Suprapubic skin (tissue), 4 donors: ENCODE results near the gene CD1C. TPM values are rescaled to one million over a fixed set of nuclear protein-coding genes. Genes with fewer than 3 reads are reported as not detected.

ENCODE experiments used
- DNase-seq, 2 donors: peaks; one replicate each; pipeline ENCODE4 v3.0.0-alpha.2; 2019; ENCODE audit warnings: low spot score in 2 of 2
- H3K27ac ChIP-seq: fragments of 200-600 bp; sonication (generic); one replicate; pipeline ENCODE4 v1.5.1; 2019
- H3K27me3 ChIP-seq: fragments of 200-600 bp; sonication (generic); one replicate; pipeline ENCODE4 v1.5.1; 2019
- H3K36me3 ChIP-seq: fragments of 200-600 bp; sonication (generic); one replicate; pipeline ENCODE4 v1.5.1; 2019
- H3K4me1 ChIP-seq: fragments of 200-600 bp; sonication (generic); one replicate; pipeline ENCODE4 v1.5.1; 2019
- H3K4me3 ChIP-seq: fragments of 200-600 bp; sonication (generic); one replicate; pipeline ENCODE4 v1.5.1; 2019; ENCODE audit warnings: mild to moderate bottlenecking
- H3K9me3 ChIP-seq: fragments of 200-600 bp; sonication (generic); one replicate; pipeline ENCODE4 v1.5.1; 2019
- CTCF ChIP-seq, 2 donors: fragments of 200-600 bp in 1 of 2; fragments of 450-650 bp in 1 of 2; sonication (generic) in 1 of 2; IDR thresholded peaks; one replicate each; pipeline ENCODE4 v1.5.1; 2016 to 2019; ENCODE audit warnings: antibody characterized with exemption in 2 of 2, mild to moderate bottlenecking in 1 of 2, moderate library complexity in 1 of 2
- EP300 ChIP-seq: sonication (generic); formaldehyde crosslinking; IDR thresholded peaks from one replicate; pipeline ENCODE4 v1.6.1; 2017; ENCODE audit warnings: antibody characterized with exemption
- POLR2A ChIP-seq, 2 donors: fragments of 450-650 bp; IDR thresholded peaks; one replicate each; pipeline ENCODE4 v1.6.1; 2017; ENCODE audit warnings: antibody characterized with exemption in 2 of 2, mild to moderate bottlenecking in 2 of 2, moderate library complexity in 2 of 2
- POLR2AphosphoS5 ChIP-seq, 3 donors: sonication (generic); formaldehyde crosslinking; IDR thresholded peaks; one replicate each; pipeline ENCODE4 v1.6.1; 2017; ENCODE audit warnings: antibody characterized with exemption in 3 of 3
- WGBS: methylation state at CpG from one replicate; pipeline ENCODE4 v1.1.5; 2018; 5-methylcytosine and 5-hydroxymethylcytosine counted together
- total RNA-seq, 4 donors: library from RNA; depleted of rRNA; stranded (reverse); fragments of >200 nt; gene quantifications; one replicate each; pipeline ENCODE4 v1.1.0, GENCODE V29; 2016

The CD1C gene
- total RNA-seq, 4 donors from 2014 or later, result 3.9 to 8.6 (median 5.2) TPM

DNA sequence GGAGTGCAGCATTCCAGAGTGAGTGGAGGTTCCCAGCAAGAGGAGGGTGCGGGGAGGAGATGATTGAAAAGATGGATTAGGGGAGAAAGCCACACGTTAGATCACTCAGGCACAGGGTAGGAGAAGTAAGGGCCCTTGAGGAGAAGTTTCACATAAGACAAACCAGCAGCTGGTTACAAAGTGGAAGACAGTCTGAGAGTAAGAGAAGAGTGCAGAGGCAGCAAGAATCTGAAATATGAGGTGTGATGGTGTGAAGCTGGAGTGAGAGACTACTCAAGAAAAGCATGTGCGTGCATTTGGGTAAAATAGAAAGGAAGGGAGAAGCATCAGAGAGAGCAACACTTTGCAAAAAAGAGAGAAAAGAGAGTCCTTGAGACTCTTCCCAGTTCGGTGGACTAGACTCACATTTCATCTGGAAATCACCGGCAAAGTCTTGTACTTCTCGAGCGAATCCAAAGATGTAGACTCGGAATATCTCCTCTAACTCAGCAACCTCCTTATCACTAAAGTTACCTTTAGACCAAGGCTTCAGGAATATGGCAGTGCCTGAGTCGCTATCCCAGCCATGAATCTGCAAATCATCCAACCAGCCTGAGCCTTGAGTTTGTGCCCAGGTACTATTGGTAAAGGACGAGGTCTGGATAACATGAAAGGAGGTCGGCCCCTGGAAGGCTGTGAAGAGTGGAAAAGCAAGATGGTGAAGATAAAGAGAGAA, 40.8 kb downstream of the CD1C start:
- no peaks in the 10 kb centered on the region for H3K9me3 ChIP-seq
- WGBS, result 82% methylated on average over 11 of the region's 11 CpGs
- H3K27ac ChIP-seq, result no peak overlapping the region
- H3K4me1 ChIP-seq, result no peaks in the 10 kb centered on the region
- H3K4me3 ChIP-seq, result no peak overlapping the region
- TF ChIP-seq EP300 (no peak), POLR2A (IDR thresholded peaks at IDR 0.05) (no peak), CTCF (IDR thresholded peaks at IDR 0.05) (no peak), POLR2AphosphoS5 (IDR thresholded peaks at IDR 0.05) (no peak)
- no peaks in the 10 kb centered on the region for H3K27me3 ChIP-seq
- no peaks in the 10 kb centered on the region for H3K36me3 ChIP-seq
- DNase-seq, result no peak

- Histone ChIP-seq H3K4me3 (no peak overlapping the region), H3K27me3 (no peaks in the 10 kb centered on the region), H3K27ac (no peak overlapping the region), H3K4me1 (no peaks in the 10 kb centered on the region), H3K9me3 (no peaks in the 10 kb centered on the region), H3K36me3 (no peaks in the 10 kb centered on the region)
- 95% methylated on average over 1 of the region's 1 CpG for WGBS
- DNase-seq, result no peak
- no peak for TF ChIP-seq EP300
Measured at GRCh38 chr1:158331106-158331425, 41.3 kb downstream of the CD1C start.

- no peaks in the 10 kb centered on the region for H3K36me3 ChIP-seq
- no peaks in the 10 kb centered on the region for H3K4me1 ChIP-seq
- DNase-seq, result no peak
- no peak for TF ChIP-seq EP300
- no peak for TF ChIP-seq POLR2A (IDR thresholded peaks at IDR 0.05)
- no peak for TF ChIP-seq POLR2AphosphoS5 (IDR thresholded peaks at IDR 0.05)
- TF ChIP-seq CTCF (IDR thresholded peaks at IDR 0.05), result no peak
- no peak within 1 kb of the TSS for H3K27ac ChIP-seq
- H3K27me3 ChIP-seq, result no peaks in the 10 kb centered on the region
- no peak within 1 kb of the TSS for H3K4me3 ChIP-seq
- 83% methylated on average over 2 of the region's 2 CpGs for WGBS
- H3K9me3 ChIP-seq, result no peaks in the 10 kb centered on the region
Measured at GRCh38 chr1:158331481-158332150, 41.9 kb downstream of the CD1C start, which contains the start of gene CD1B. Gene CD1B, minus strand, starts transcription at chr1:158331531. Its CDS starts 108 bp downstream, at chr1:158331423.

- Histone ChIP-seq H3K4me3 (no peak overlapping the region), H3K27me3 (no peaks in the 10 kb centered on the region), H3K36me3 (no peaks in the 10 kb centered on the region), H3K4me1 (no peaks in the 10 kb centered on the region), H3K9me3 (no peaks in the 10 kb centered on the region), H3K27ac (no peak overlapping the region)
- 71% methylated on average over 8 of the region's 8 CpGs for WGBS
- no peak for DNase-seq
- TF ChIP-seq EP300, result no peak
- no peak for TF ChIP-seq POLR2A (IDR thresholded peaks at IDR 0.05)
- TF ChIP-seq CTCF (IDR thresholded peaks at IDR 0.05), result no peak
- TF ChIP-seq POLR2AphosphoS5 (IDR thresholded peaks at IDR 0.05), result no peak
Measured at GRCh38 chr1:158333405-158334155, 43.9 kb downstream of the CD1C start.

DNA sequence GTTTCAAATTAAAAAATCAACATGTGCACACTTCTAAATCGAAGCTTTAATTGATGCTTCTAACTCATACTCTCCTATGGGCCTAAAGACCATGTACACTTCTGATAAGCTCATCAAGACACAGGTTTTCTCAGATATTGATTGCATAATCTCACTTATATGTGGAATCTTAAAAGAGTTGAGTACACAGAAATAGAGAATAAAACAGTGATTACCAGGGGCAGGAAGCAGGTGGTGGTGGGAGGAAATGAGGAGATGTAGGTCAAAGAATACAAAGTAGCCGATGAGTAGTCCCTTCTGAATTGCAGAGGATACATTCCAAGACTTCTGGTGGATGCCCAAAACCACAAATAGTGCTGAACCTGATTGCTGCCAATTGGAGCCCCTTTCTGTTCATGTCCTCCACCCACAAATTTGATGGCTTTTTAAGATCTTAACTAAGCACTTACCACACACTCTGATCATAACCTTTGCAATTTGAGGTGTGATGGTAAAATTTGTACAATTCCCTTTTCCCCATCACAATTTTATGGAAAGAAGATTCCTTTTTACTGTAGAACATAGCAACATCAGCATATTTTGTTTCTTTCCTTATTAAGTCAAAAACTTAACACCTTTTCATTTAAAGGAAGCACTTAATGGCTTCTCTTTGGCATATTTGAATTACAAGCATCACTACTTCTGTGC, 44.9 kb downstream of the CD1C start:
- no peak for DNase-seq
- Histone ChIP-seq H3K4me3 (no peak overlapping the region), H3K9me3 (peaks cover 2% of the 10 kb centered on the region), H3K27me3 (no peaks in the 10 kb centered on the region), H3K36me3 (no peaks in the 10 kb centered on the region), H3K4me1 (no peaks in the 10 kb centered on the region), H3K27ac (no peak overlapping the region)
- WGBS, result 47% methylated on average over 2 of the region's 2 CpGs
- TF ChIP-seq CTCF (IDR thresholded peaks at IDR 0.05) (no peak), EP300 (no peak), POLR2A (IDR thresholded peaks at IDR 0.05) (no peak), POLR2AphosphoS5 (IDR thresholded peaks at IDR 0.05) (no peak)
